Measurements from ENCODE around the gene TMTC1.

- TF ChIP-seq CTCF (IDR thresholded peaks at IDR 0.05; ENCODE audit: low read length) (no peak), EZH2 (IDR thresholded peaks at IDR 0.05; ENCODE audit: borderline replicate concordance, low read length) (no peak)
These were observed 72.4 kb downstream of the TMTC1 start for GRCh38 chr12:29711381-29711780.

Measured in OCI-LY1 (cell line).